HCT116 (cell line): ENCODE results near the gene CCDC57. TPM values are rescaled to one million over a fixed set of nuclear protein-coding genes. Genes with fewer than 3 reads are reported as not detected.

Experiments used
- ATAC-seq: fragments of 200-7000 bp; cut with Tn5 transposase; 2 replicates; pipeline ENCODE4 v1.9.1; 2020; ENCODE audit warnings: mild to moderate bottlenecking, moderate library complexity
- BruUV-seq: library from RNA; stranded (reverse); fragments of 400-500 nt; replicated peaks from 2 replicates; lab custom pipeline; 2021; lab: Mats Ljungman, UMichigan
- CTCF ChIA-PET: fragments of 300-600 bp; sonication (Branson Sonifier 250); formaldehyde crosslinking; loops from one replicate; lab custom pipeline; 2021; ENCODE audit warnings: antibody characterized with exemption; lab: Charles Lee
- POLR2A ChIA-PET: fragments of 300-600, 350-600 bp; sonication (Branson Sonifier 250); formaldehyde crosslinking; loops from one replicate; lab custom pipeline; 2021; ENCODE audit warnings: antibody characterized with exemption; lab: Charles Lee
- RAD21 ChIA-PET, 2 experiments: fragments of 300-600 bp; sonication (Branson Sonifier 250); formaldehyde crosslinking; loops; one replicate each; lab custom pipeline; 2023; ENCODE audit warnings: low total read pairs in 2 of 2; ENCODE audit not compliant: uncharacterized antibody in 2 of 2, unreplicated experiment in 2 of 2, low non-redundant PET in 1 of 2; lab: Charles Lee
- DNase-seq: peaks from one replicate; pipeline ENCODE4 v3.0.0-alpha.2; 2010; ENCODE audit warnings: low read depth, low spot score
- H2AFZ ChIP-seq: fragments of 200-600 bp; shearing (Covaris generic), sonication (generic); 2 replicates; pipeline ENCODE4 v1.6.1; 2017; ENCODE audit warnings: low read depth, mixed run types, mixed read lengths, antibody characterized with exemption, low read length; ENCODE audit not compliant: poor library complexity, severe bottlenecking
- H3K27ac ChIP-seq: 2 replicates; pipeline ENCODE4 v1.5.1; 2012; ENCODE audit warnings: low read depth, low read length
- H3K27me3 ChIP-seq: fragments of 200-600 bp; sonication (generic); 2 replicates; pipeline ENCODE4 v1.6.1; 2016; ENCODE audit warnings: mixed run types, low read length, mixed read lengths; ENCODE audit not compliant: insufficient read depth
- H3K36me3 ChIP-seq, 2 experiments: fragments of 200-500 bp in 1 of 2; fragments of 200-600 bp in 1 of 2; sonication (Bioruptor generic) in 1 of 2; sonication (generic) in 1 of 2; 2 replicates each; pipeline versions ENCODE4 v1.5.1 to v1.6.1; 2014 to 2016; ENCODE audit warnings: low read length in 2 of 2, inconsistent platforms in 1 of 2, mixed read lengths in 1 of 2, mixed run types in 1 of 2; ENCODE audit not compliant: insufficient read depth in 2 of 2, control insufficient read depth in 1 of 2
- H3K4me1 ChIP-seq, 2 experiments: fragments of 200-600 bp in 1 of 2; sonication (generic) in 1 of 2; 2 replicates each; pipeline versions ENCODE4 v1.5.1 to v1.6.1; 2012 to 2017; ENCODE audit warnings: low read length in 2 of 2, inconsistent platforms in 1 of 2, mild to moderate bottlenecking in 1 of 2, mixed read lengths in 1 of 2, mixed run types in 1 of 2, moderate library complexity in 1 of 2; ENCODE audit not compliant: insufficient read depth in 2 of 2, control insufficient read depth in 1 of 2
- H3K4me2 ChIP-seq: fragments of 200-600 bp; sonication (generic); 2 replicates; pipeline ENCODE4 v1.6.1; 2017; ENCODE audit warnings: mixed run types, low read length, mixed read lengths
- H3K4me3 ChIP-seq, 2 experiments: fragments of 200-600 bp in 1 of 2; sonication (generic) in 1 of 2; replicated peaks in 1 of 2; 2 replicates each; pipeline ENCODE4 v1.5.1; 2011 to 2016; ENCODE audit warnings: low read length in 2 of 2, control low read depth in 1 of 2, low read depth in 1 of 2, mild to moderate bottlenecking in 1 of 2, mixed read lengths in 1 of 2, mixed run types in 1 of 2
- H3K79me2 ChIP-seq: fragments of 200-600 bp; sonication (generic); 2 replicates; pipeline ENCODE4 v1.6.1; 2017; ENCODE audit warnings: mild to moderate bottlenecking, mixed run types, low read length, moderate library complexity, mixed read lengths; ENCODE audit not compliant: insufficient read depth
- H3K9ac ChIP-seq: fragments of 200-600 bp; sonication (generic); 2 replicates; pipeline ENCODE4 v1.6.1; 2016; ENCODE audit warnings: low read length, mixed read lengths
- H3K9me2 ChIP-seq: fragments of 200-600 bp; sonication (generic), shearing (Covaris generic); 2 replicates; pipeline ENCODE4 v1.6.1; 2017; ENCODE audit warnings: mixed run types, mild to moderate bottlenecking, moderate library complexity; ENCODE audit not compliant: insufficient read depth
- H3K9me3 ChIP-seq, 2 experiments: fragments of 200-500 bp in 1 of 2; fragments of 200-600 bp in 1 of 2; sonication (Bioruptor generic) in 1 of 2; sonication (generic) in 1 of 2; 2 replicates each; pipeline ENCODE4 v1.6.1; 2014 to 2017; ENCODE audit warnings: low read length in 2 of 2, mixed read lengths in 2 of 2, inconsistent platforms in 1 of 2, low read depth in 1 of 2, mild to moderate bottlenecking in 1 of 2, mixed run types in 1 of 2, moderate library complexity in 1 of 2; ENCODE audit not compliant: control insufficient read depth in 1 of 2, insufficient read depth in 1 of 2
- H4K20me1 ChIP-seq: fragments of 200-600 bp; sonication (generic), shearing (Covaris generic); 2 replicates; pipeline ENCODE4 v1.6.1; 2017; ENCODE audit warnings: mixed run types, mild to moderate bottlenecking, moderate library complexity; ENCODE audit not compliant: insufficient read depth
- CBX3 ChIP-seq: IDR thresholded peaks from 2 replicates; pipeline ENCODE4 v1.6.1; 2012; ENCODE audit warnings: low read depth
- CEBPB ChIP-seq: IDR thresholded peaks from 2 replicates; pipeline ENCODE4 v1.6.1; 2012; ENCODE audit warnings: low read depth
- EGR1 ChIP-seq: IDR thresholded peaks from 2 replicates; pipeline ENCODE4 v1.6.1; 2012; ENCODE audit warnings: low read depth
- ELF1 ChIP-seq: IDR thresholded peaks from 2 replicates; pipeline ENCODE4 v1.6.1; 2012; ENCODE audit warnings: low read depth, borderline replicate concordance
- EZH2 ChIP-seq: fragments of 200-600 bp; sonication (generic); IDR thresholded peaks from 2 replicates; pipeline ENCODE4 v1.6.1; 2017; ENCODE audit warnings: antibody characterized with exemption, mixed run types
- FOSL1 ChIP-seq: IDR thresholded peaks from 2 replicates; pipeline ENCODE4 v1.6.1; 2012; ENCODE audit warnings: low read depth
- JUND ChIP-seq: IDR thresholded peaks from 2 replicates; pipeline ENCODE4 v1.6.1; 2012
- POLR2A ChIP-seq: IDR thresholded peaks from 2 replicates; pipeline ENCODE4 v1.7.0; 2011; ENCODE audit warnings: borderline replicate concordance; ENCODE audit not compliant: insufficient read depth, insufficient read length; ENCODE audit errors: extremely low read depth
- RAD21 ChIP-seq: IDR thresholded peaks from 2 replicates; pipeline ENCODE4 v1.6.1; 2012; ENCODE audit warnings: low read depth, mild to moderate bottlenecking
- SIN3A ChIP-seq: IDR thresholded peaks from 2 replicates; pipeline ENCODE4 v1.6.1; 2012; ENCODE audit warnings: low read depth
- SP1 ChIP-seq: IDR thresholded peaks from 2 replicates; pipeline ENCODE4 v1.6.1; 2012; ENCODE audit warnings: low read depth
- YY1 ChIP-seq: IDR thresholded peaks from 2 replicates; pipeline ENCODE4 v1.6.1; 2011; ENCODE audit warnings: low read length, low read depth, moderate library complexity, mild to moderate bottlenecking; ENCODE audit not compliant: insufficient replicate concordance; ENCODE audit errors: extremely low read depth
- ZBTB33 ChIP-seq: IDR thresholded peaks from 2 replicates; pipeline ENCODE4 v1.6.1; 2011; ENCODE audit warnings: mild to moderate bottlenecking, low read length, moderate library complexity; ENCODE audit not compliant: insufficient replicate concordance; ENCODE audit errors: extremely low read depth
- ZFX ChIP-seq: fragments of 450-650 bp; IDR thresholded peaks from 2 replicates; pipeline ENCODE4 v1.6.1; 2017
- intact Hi-C: fragments of 100-400 bp; cut with micrococcal nuclease; formaldehyde crosslinking; loops from 2 replicates; pipeline ENCODE4 v1.10.0; 2022
- total RNA-seq: library from RNA; stranded (reverse); gene quantifications from one replicate; pipeline ENCODE4 v1.2.1, GENCODE V29; 2021; ENCODE audit not compliant: unreplicated experiment

The CCDC57 gene
- total RNA-seq, 1 experiment from 2014 or later: 143 TPM

GRCh38 chr17:82179946-82180475, 32.6 kb downstream of the CCDC57 start:
- intact Hi-C loops: no loop called here
- Histone ChIP-seq H3K4me3 (no peak overlapping the region), H3K4me1 (0 out of 4 replicates have a peak, but pooled peaks cover 0 to 4% of the 10 kb centered on the region in 2 experiments), H3K79me2 (no peaks in the 10 kb centered on the region), H4K20me1 (no peaks in the 10 kb centered on the region), H3K9me2 (no peaks in the 10 kb centered on the region), H3K9me3 (no peaks in the 10 kb centered on the region), H3K4me2 (no peak overlapping the region), H3K9ac (no peak overlapping the region), H2AFZ (no peak overlapping the region), H3K27me3 (no peaks in the 10 kb centered on the region), H3K27ac (no peak overlapping the region), H3K36me3 (peaks cover 20 to 26% of the 10 kb centered on the region in 2 experiments)
- no TSS peak for BruUV-seq
- RAD21 ChIA-PET: no interaction called here
- POLR2A ChIA-PET: no interaction called here
- TF ChIP-seq EZH2 (no peak), JUND (no peak), SIN3A (no peak), YY1 (no peak), SP1 (no peak), ZFX (no peak), CEBPB (no peak), RAD21 (no peak), ELF1 (no peak), EGR1 (no peak), ZBTB33 (no peak), CBX3 (no peak), POLR2A (no peak), FOSL1 (no peak)
- no peak for DNase-seq
- CTCF ChIA-PET: interaction anchor here (1.6 kb wide), 1 partner anchor 26 kb away, joined by 3 read pairs; no protein-coding TSS in a partner anchor
- no peak for ATAC-seq
